Panc1 (cell line): ENCODE results near the gene FBXO10.

Experiments
- CTCF ChIP-seq: fragments of 450-650 bp; IDR thresholded peaks from 2 replicates; pipeline ENCODE4 v1.5.1; 2017; ENCODE audit warnings: mild to moderate bottlenecking
- POLR2AphosphoS5 ChIP-seq: IDR thresholded peaks from 2 replicates; pipeline ENCODE4 v1.6.1; 2012; ENCODE audit warnings: mild to moderate bottlenecking, low read depth, low read length, moderate library complexity
- SIN3A ChIP-seq: IDR thresholded peaks from 2 replicates; pipeline ENCODE4 v1.6.1; 2012; ENCODE audit warnings: low read depth, mild to moderate bottlenecking, low read length, moderate library complexity, borderline replicate concordance; ENCODE audit not compliant: insufficient read depth
- TCF7L2 ChIP-seq: IDR thresholded peaks from 2 replicates; pipeline ENCODE4 v1.6.1; 2011; ENCODE audit warnings: mild to moderate bottlenecking, low read depth, low read length, inconsistent platforms

- TF ChIP-seq CTCF, result no peak
- no peak for TF ChIP-seq POLR2AphosphoS5
- TF ChIP-seq TCF7L2, result no peak
- no peak for TF ChIP-seq SIN3A
These were observed 47.9 kb upstream of the FBXO10 start for GRCh38 chr9:37624073-37624472.
